Measurements from ENCODE around the gene AOPEP.

AOPEP gene

DNA sequence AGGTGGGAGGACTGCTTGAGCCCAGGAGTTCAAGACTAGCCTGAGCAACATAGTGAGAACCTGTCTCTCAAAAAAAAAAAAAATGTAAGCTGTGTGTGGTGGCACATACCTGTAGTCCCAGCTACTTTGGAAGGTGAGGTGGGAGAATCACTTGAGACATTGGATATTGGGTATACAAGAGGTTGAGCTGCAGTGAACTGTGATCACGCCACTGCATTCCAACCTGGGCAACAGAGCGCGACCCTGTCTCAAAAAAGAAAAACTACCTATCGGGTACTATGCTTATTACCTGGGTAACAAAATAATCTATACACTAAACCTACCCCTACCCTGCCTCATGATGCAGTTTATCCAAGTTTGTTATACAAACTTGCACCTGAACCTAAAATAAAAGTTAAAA is 64.9 kb downstream of the AOPEP start:
- no peak for DNase-seq (ENCODE audit: low read depth in 2 of 3, low spot score in 2 of 3)

DNA sequence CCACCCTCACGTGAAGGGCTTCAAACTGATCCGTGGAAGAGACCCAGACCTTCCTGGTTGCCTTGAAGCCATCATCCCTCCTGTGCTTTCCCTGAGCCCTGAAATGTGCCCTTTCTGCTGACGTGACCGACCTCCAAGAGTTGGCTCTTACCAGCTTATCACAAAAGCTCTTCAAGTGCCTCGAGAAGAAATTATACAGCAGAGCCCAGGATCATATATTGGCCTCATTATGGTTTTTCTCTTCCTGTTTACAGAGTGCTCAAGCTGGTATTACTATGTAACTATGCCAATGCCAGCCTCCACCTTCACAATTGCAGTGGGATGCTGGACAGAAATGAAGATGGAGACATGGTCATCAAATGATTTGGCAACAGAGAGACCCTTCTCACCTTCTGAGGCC is 66.0 kb downstream of the AOPEP start:
- DNase-seq (ENCODE audit: low read depth in 2 of 3, low spot score in 2 of 3) = no peak

DNA sequence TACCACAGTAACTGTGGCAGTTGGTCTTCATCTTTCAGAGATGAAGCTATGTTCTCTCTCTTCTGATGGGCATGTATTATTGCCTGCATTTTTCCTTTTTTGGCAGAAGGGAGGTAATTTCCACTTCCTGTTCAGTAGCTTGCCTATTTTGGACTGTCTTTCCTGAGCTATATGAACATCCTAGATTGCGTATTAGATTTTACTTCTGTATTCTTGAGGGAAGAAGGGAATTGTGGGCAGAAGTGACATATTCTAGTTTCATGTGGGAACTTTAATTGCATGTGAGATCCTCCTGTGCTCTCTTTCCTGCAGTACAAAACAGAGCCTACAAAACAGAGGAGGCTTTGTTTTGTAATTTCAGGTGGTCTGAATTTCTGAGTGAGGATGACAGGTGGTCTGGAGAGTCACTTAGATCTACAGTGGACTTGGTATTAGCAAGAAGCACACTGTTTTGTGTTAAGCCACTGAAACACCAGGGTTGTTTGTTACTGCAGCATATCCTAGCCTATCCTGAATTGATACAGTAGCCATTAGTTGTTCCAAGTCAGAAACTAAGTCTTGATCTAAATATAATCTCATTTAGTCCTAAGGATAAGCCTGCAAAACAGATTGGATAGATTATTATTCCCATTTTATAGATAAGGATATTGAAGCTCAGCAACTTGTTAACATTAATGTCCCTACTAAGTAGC is 68.1 kb downstream of the AOPEP start:
- DNase-seq (ENCODE audit: low read depth in 2 of 3, low spot score in 2 of 3) = no peak

GRCh38 chr9:94796687-94797086 is 70.2 kb downstream of the AOPEP start:
- DNase-seq (ENCODE audit: low read depth in 2 of 3, low spot score in 2 of 3) = no peak

GRCh38 chr9:94798201-94798600 is 71.7 kb downstream of the AOPEP start:
- DNase-seq (ENCODE audit: low read depth in 2 of 3, low spot score in 2 of 3) = no peak

- DNase-seq (ENCODE audit: low read depth in 2 of 3, low spot score in 2 of 3) = no peak
Observed at GRCh38 chr9:94798708-94799107, 72.2 kb downstream of the AOPEP start.

DNA sequence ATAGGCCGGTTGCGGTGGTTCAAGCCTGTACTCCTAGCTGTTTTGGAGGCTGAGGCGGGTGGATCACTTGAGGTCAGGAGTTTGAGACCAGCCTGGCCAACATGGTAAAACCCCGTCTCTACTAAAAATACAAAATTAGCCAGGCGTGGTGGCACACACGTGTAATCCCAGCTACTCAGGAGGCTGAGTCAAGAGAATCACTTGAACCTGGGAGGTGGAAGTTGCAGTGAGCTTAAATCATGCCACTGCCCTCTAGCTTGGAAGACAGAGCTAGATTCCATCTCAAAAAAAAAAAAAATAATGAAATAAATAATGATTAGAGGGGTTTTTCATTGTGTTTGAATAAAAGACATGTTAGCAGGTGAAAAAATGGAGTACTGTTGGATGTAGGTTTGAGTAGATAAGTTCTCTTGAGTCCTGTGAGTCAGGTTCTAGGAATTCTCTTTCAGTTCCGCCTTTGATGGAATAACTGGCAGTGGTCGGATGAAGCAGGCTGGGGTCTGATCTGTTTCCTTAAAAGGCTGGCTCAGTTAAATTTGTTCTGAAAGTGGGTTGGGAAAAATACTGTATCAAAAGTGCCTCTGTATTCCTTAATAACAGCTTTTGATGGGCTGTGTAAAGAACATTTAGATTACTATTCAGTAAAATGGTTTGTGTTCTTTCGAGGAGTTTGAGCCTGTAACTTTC is 73.2 kb downstream of the AOPEP start:
- no peak for DNase-seq (ENCODE audit: low read depth in 2 of 3, low spot score in 2 of 3)

DNA sequence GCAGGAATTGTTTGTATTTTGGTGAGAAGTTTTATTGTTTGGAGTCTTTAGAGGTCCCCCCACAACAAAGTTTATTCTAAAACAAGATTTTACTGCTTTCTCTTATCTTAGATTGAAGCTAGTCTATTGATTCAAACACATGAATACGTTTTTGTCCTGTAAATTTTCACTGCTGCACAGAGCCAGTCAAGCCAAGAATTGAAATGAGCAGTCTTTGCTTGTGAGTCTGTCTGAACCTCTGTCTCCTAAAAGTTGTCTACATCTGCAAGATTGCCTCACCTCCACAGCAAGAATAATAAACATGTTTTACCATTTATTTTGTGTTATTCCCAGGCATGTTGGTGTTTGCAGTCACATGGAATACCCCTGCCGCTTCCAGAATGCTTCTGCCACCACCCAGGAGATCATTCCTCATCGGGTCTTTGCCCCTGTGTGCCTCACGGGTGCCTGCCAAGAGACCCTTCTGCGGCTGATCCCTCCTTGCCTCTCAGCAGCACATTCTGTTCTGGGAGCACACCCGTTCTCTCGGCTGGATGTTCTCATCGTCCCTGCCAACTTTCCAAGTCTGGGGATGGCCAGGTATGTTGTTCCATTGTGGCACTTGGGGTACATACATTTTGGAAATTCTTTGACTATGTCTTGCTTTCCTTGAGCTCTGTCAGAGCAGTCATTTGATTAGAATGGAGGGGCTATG is 74.1 kb downstream of the AOPEP start:
- no peak for DNase-seq (ENCODE audit: low read depth in 2 of 3, low spot score in 2 of 3)

DNA sequence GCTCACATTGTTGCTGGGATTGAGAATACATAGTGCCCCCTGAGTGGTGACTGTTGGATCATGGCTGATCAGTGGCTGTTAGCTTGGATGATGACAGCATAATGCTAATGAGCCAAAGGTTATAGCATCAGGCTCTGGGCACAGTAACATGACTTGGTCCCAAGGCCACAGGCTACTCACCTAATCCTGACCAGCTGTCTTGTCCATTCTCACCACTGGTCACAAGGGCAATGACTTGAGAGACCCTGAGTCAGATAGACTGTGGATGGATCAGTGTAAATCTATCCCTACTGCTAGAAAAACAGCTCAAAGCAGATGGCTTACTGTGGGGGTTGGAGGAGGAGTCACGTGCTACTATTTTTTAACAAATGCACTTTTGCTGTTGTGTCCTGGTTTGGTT is 74.7 kb downstream of the AOPEP start:
- no peak for DNase-seq (ENCODE audit: low read depth in 2 of 3, low spot score in 2 of 3)

DNA sequence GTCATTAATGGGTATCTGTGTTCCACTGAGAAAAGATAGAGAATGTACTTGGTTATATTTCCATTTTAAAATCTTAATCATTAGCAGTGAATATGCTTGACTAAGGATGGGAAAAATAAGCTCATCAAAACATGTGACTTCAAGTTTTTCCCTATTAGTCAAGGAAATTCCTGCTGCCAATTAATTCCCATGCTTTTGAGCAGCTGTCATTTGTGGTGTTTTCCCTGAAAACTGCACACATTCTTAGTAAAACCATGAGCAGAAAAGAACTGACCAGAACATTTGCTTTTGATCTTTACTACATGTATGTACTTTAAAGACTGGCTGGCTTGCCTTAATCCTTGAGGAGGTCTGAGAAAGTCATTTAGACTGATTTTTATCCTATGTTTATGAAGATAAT is 75.2 kb downstream of the AOPEP start:
- no peak for DNase-seq (ENCODE audit: low read depth in 2 of 3, low spot score in 2 of 3)

DNA sequence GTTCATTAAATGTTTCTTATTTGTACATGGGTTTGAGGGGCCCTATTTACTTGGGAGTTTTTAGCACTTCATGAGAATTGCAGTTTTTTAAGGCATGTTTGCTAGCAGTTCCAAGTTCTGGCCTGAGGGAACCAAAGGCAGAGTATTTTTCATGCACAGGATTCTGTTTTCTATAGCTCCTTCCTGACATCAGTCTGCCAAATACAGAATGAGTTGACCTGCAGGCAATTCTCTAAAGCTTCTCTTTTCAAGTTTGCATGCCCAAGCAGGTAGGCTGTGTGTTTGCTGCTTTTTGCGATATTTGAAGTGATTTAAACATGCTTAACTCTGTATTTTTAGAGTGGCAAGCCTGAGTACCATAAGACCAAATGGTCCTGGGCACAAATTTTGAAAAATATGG is 75.8 kb downstream of the AOPEP start:
- no peak for DNase-seq (ENCODE audit: low read depth in 2 of 3, low spot score in 2 of 3)

GRCh38 chr9:94802793-94803192 is 76.3 kb downstream of the AOPEP start:
- peak; percentile 7 to 24 (median 15) for DNase-seq (ENCODE audit: low read depth in 2 of 3, low spot score in 2 of 3)

DNA sequence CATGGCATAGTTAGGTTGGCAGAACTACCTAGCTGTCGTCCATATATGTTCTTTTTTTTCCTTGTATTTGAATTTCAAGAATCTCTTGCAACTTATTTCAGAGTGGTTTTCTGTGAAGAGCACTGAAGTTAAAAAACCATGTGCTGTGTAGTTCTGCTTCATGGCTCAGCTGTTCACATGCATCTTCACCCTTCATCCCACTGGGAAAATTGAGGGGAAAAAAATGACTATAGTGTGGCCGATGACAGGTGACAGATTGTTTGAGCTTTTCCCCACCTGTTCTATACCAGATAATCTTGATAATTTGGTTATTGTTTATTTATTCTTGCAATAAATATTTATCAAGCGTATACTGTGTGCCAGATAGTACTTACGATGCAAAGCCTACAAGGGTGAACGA is 77.8 kb downstream of the AOPEP start:
- DNase-seq (ENCODE audit: low read depth in 2 of 3, low spot score in 2 of 3) = no peak

- DNase-seq (ENCODE audit: low read depth in 2 of 3, low spot score in 2 of 3) = no peak
Observed at GRCh38 chr9:94805051-94805489, 78.6 kb downstream of the AOPEP start.

DNA sequence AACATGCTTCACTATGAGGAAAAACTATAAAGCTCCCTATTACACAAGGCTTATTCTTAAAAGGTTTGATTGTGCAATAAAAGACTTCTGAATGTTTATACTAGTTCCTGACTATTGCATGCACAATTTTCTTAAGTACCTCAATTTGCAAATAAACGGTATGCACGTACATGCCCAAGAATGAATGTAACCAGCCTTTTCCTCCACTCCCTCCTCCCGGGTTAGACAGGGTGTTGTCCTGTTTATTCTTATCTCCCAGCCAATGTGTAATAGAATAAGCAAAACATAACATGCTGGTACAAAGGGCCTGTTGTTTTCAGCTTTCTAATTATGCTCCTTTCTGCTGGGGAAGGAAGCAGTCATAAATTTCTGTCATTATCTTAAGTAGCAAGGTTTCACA is 79.1 kb downstream of the AOPEP start:
- DNase-seq (ENCODE audit: low read depth in 2 of 3, low spot score in 2 of 3) = no peak

- DNase-seq (ENCODE audit: low read depth in 2 of 3, low spot score in 2 of 3) = no peak
Observed at GRCh38 chr9:94806307-94806893, 79.9 kb downstream of the AOPEP start.

DNA sequence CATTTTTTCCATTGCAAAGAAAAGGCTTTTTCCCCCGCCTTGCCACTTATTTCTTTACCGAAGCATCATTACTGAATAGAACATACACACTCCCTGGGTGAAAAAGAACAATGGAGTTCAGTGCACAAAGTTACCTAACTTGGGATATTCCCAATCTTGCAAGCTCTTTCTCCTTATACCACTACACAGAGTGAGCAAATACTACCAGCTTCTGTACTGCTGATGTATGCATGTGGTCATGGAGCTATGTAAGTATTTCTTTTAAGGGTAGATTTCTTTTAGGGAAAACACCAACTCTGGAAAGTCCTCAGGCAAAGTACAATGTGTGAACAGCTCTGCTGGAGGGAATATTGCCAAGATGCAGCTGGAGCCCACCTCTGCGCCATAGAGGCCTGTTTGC is 81.1 kb downstream of the AOPEP start:
- no peak for DNase-seq (ENCODE audit: low read depth in 2 of 3, low spot score in 2 of 3)

DNA sequence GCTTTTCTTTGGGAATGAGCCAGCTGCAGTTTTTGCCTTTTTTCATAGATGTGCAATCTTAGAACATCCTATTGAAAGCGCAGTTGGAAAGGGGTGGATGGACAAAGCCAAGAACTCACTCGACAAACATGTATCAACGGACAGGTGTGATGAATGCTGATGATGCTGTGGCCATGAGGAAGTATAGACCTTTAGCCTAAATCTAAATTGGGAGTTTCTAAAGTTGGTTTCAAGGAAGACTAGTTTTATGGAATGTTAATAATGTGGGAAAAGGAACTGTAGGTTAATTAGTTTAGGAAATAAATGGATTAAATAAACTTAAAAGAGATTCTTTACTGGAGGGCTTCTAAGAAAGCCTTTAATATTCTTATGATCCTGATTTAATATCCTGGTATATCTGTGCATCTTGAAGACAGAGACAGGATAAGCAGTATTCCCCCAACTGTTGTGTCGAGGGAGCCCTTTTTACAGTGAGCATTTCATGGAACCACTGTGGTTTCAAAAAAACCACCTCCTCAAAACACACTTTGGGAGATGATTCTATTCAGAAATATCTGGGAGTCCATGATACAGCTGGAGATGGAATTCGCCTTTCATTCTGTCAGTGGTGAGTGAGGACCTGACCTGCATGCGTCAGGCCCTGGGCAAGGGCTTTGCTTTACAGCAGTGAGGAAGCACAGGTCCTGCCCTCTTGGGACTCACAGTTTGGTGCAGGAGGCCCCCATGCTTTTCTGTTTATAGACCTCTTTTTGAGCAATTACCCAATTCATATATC is 82.6 kb downstream of the AOPEP start:
- DNase-seq (ENCODE audit: low read depth in 2 of 3, low spot score in 2 of 3) = no peak

GRCh38 chr9:94809778-94810177 is 83.3 kb downstream of the AOPEP start:
- DNase-seq (ENCODE audit: low read depth in 2 of 3, low spot score in 2 of 3) = no peak

DNA sequence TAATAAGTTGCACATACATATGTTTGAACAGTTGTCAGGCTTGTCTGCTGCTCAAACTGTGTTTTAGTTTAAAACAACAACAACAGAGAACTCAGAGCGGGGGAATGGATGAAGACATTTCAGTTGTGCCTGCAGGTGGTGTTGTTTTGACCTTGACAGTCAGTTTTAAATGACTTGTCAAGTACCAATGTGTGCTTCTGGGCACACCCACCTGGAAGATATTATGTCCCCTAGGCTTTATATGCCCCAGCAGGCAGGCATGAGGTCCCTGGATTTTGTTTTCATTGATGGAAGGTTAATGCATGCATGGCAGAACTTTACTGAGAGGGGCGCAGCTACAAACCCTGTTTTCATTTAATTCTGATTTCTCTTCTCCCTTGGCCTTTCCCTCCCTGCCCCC is 84.6 kb downstream of the AOPEP start:
- no peak for DNase-seq (ENCODE audit: low read depth in 2 of 3, low spot score in 2 of 3)

- DNase-seq (ENCODE audit: low read depth in 2 of 3, low spot score in 2 of 3) = no peak
Observed at GRCh38 chr9:94812343-94812742, 85.8 kb downstream of the AOPEP start.
